ENCODE data around the gene CWC25. TPM values are rescaled to one million over a fixed set of nuclear protein-coding genes. Genes with fewer than 3 reads are reported as not detected.

CWC25 gene
- polyA plus RNA-seq (2011; rRNA removed) (13.3 and 15.3 TPM in 2 replicates), polyA minus RNA-seq (2011; rRNA and poly(A)+ RNA removed) (6.3 and 7.0 TPM in 2 replicates)

- Histone ChIP-seq H3K27me3 (ENCODE audit: control insufficient read depth, insufficient read depth, low read length) (no peaks in the 10 kb centered on the region), H3K27ac (ENCODE audit: low read depth, low read length) (peak within 1 kb of the TSS; percentile 99), H3K9me3 (ENCODE audit: control insufficient read depth, insufficient read depth, low read length) (peaks cover 3% of the 10 kb centered on the region; the same call in 1 of the 2 replicates), H3K4me3 (ENCODE audit: low read depth, low read length) (peak within 1 kb of the TSS; percentile 93)
- ChIA-PET CTCF (no interaction called here), POLR2A (interaction anchor here (0.6 to 2.1 kb wide), 6 partner anchors 15 to 287 kb away, joined by 3 to 13 read pairs (median 7); partner anchors contain the start of gene RPL23)
- DNase-seq (ENCODE audit: low read depth, low spot score), result peak; percentile 92
- TF ChIP-seq CTCF (IDR thresholded peaks at IDR 0.05; ENCODE audit: low read depth, low read length), result no peak
Measured at GRCh38 chr17:38824899-38825761, at the start of gene CWC25. Gene CWC25 (minus strand): TSS chr17:38825321. CDS start chr17:38825183, 138 bp downstream.

GRCh38 chr17:38873640-38874380 is 48.7 kb upstream of the CWC25 start:
- POLR2A ChIA-PET, result interaction anchor here (0.6 to 0.7 kb wide), 2 partner anchors 33 to 37 kb away, joined by 3 read pairs; no protein-coding TSS in a partner anchor
- DNase-seq (ENCODE audit: low read depth, low spot score), result no peak
- H3K27me3 ChIP-seq (ENCODE audit: control insufficient read depth, insufficient read depth, low read length), result no peaks in the 10 kb centered on the region
- no peak overlapping the region for H3K27ac ChIP-seq (ENCODE audit: low read depth, low read length)
- CTCF ChIA-PET, result no interaction called here
- TF ChIP-seq CTCF (IDR thresholded peaks at IDR 0.05; ENCODE audit: low read depth, low read length), result no peak
- H3K4me3 ChIP-seq (ENCODE audit: low read depth, low read length), result peak overlapping the region; percentile 98
- H3K9me3 ChIP-seq (ENCODE audit: control insufficient read depth, insufficient read depth, low read length), result no peaks in the 10 kb centered on the region; the same call in 1 of the 2 replicates

- CTCF ChIA-PET, result interaction anchor here (0.6 to 0.8 kb wide), 2 partner anchors 27 to 280 kb away, joined by 3 to 6 read pairs; no protein-coding TSS in a partner anchor
- Histone ChIP-seq H3K27me3 (ENCODE audit: control insufficient read depth, insufficient read depth, low read length) (no peaks in the 10 kb centered on the region), H3K27ac (ENCODE audit: low read depth, low read length) (no peak overlapping the region), H3K4me3 (ENCODE audit: low read depth, low read length) (peak overlapping the region; percentile 98), H3K9me3 (ENCODE audit: control insufficient read depth, insufficient read depth, low read length) (no peaks in the 10 kb centered on the region; the same call in 1 of the 2 replicates)
- DNase-seq (ENCODE audit: low read depth, low spot score), result no peak
- POLR2A ChIA-PET, result interaction anchor here (0.6 to 6.5 kb wide), 5 partner anchors 11 to 74 kb away, joined by 3 to 74 read pairs (median 3); partner anchors contain the start of genes PIP4K2B and RPL23
- no peak for TF ChIP-seq CTCF (IDR thresholded peaks at IDR 0.05; ENCODE audit: low read depth, low read length)
Measured at GRCh38 chr17:38872671-38873385, 47.7 kb upstream of the CWC25 start.

GRCh38 chr17:38872027-38872511 is 46.9 kb upstream of the CWC25 start:
- H3K4me3 ChIP-seq (ENCODE audit: low read depth, low read length), result peak overlapping the region; percentile 98
- no peaks in the 10 kb centered on the region; the same call in 1 of the 2 replicates for H3K9me3 ChIP-seq (ENCODE audit: control insufficient read depth, insufficient read depth, low read length)
- ChIA-PET CTCF (interaction anchor here (0.5 kb wide), 1 partner anchor 27 kb away, joined by 4 read pairs; no protein-coding TSS in a partner anchor), POLR2A (interaction anchor here (1.2 to 6.5 kb wide), 6 partner anchors 8 to 281 kb away, joined by 3 to 74 read pairs (median 9); partner anchors contain the start of genes PIP4K2B and RPL23)
- no peak for TF ChIP-seq CTCF (IDR thresholded peaks at IDR 0.05; ENCODE audit: low read depth, low read length)
- H3K27me3 ChIP-seq (ENCODE audit: control insufficient read depth, insufficient read depth, low read length), result no peaks in the 10 kb centered on the region
- no peak overlapping the region for H3K27ac ChIP-seq (ENCODE audit: low read depth, low read length)
- no peak for DNase-seq (ENCODE audit: low read depth, low spot score)

All from AG04450 (cell line).